Peyer's patch (tissue), 4 donors: Measurements from ENCODE around the gene ELAVL4.

ENCODE experiments used
- CTCF ChIP-seq, 6 experiments: fragments of 450-650 bp in 4 of 6; fragments of 200-600 bp in 2 of 6; sonication (generic) in 1 of 6; IDR thresholded peaks; one replicate each; pipeline ENCODE4 v1.5.1; 2017 to 2019; ENCODE audit warnings: antibody characterized with exemption in 6 of 6, mild to moderate bottlenecking in 3 of 6, moderate library complexity in 1 of 6
- POLR2A ChIP-seq, 2 donors: fragments of 450-650 bp; IDR thresholded peaks; one replicate each; pipeline ENCODE4 v1.5.1; 2017; ENCODE audit warnings: antibody characterized with exemption in 2 of 2, mild to moderate bottlenecking in 2 of 2, moderate library complexity in 2 of 2

GRCh38 chr1:50209749-50210148 is 101.0 kb downstream of the ELAVL4 start:
- TF ChIP-seq POLR2A (IDR thresholded peaks at IDR 0.05), result no peak
- TF ChIP-seq CTCF (IDR thresholded peaks at IDR 0.05), result no peak
